RKO (cell line): ENCODE measurements around the gene NRSN2.
A peak's percentile ranks its signal among the peaks of the same experiment; 100 is the strongest.
"Not testable (repeated sequence)": the region's sequence is repeated elsewhere in the genome, so short reads cannot be mapped to it uniquely, and the experiment has no call there.

ENCODE experiments used
- DNase-seq: peaks from one replicate; pipeline ENCODE4 v3.0.0-alpha.2; 2016; ENCODE audit warnings: low spot score

Gene NRSN2

DNA sequence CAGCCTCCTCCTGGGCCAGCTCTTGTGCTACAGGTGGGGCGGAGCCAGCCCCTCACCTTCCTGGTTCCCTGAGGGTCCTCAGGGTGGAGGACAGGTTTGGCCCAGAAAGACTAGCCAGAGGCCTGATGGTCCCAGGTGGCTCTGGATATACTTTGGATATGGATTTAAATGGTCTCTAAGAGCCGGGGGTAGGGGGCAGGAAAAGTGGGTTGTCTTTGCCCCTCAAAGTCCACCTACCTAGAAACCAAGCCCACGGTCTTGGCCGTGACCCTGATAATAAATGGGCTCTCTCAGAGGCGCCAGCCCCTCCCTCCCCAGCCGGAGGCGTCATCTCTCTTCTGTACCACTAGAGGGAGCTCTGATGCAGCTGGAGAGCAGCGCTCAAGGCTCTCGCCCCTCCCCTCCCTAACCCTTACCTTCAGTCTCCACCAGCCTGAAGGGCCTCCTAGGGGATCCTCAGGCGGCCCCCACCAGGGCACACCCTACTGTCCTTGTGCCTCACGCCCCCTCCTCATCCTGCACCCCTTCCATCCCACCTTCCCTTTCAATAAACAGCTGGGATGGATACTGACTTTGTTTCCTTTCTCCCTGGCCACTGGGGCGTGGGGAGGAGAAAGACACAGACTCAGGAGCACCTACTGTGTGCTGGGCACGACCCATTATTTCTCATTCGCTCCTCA, 7.5 kb downstream of the NRSN2 start:
- peak; percentile 85 for DNase-seq

DNA sequence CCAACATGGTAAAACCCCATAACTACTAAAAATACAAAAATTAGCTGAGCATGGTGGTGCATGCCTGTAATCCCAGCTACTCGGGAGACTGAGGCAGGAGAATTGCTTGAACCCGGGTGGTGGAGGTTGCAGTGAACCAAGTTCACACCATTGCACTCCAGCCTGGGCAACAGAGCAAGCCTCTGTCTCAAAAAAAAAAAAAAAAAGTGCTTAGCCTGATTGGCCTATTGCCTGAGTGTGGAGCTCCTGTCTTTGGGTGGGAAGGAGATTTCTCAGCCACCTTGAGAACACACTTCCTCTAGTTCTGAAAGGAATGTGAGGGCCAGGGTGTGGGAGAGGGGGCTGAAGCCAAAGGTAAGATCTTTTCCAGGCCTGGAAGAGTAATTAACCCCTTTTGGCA, 9.2 kb downstream of the NRSN2 start:
- DNase-seq = not testable (repeated sequence)

DNA sequence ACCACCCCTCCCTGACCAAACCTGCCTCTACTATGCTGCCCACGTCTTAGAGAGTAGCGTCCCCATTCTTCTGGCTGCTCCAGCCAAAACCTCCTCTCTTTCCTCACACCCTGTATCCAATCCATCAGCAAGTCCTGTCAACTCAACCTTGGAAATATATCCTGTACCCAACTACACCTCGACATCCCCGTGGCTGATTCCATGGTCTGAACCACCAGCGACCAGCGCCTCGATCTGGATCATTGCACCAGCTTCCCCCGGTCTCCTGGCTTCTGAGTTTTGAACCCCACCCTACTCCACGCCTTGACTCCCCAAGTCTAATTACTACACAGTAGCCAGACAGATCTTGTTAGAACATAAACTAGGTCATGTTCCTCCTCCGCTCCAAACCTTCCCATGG, 9.8 kb downstream of the NRSN2 start:
- DNase-seq = no peak

DNA sequence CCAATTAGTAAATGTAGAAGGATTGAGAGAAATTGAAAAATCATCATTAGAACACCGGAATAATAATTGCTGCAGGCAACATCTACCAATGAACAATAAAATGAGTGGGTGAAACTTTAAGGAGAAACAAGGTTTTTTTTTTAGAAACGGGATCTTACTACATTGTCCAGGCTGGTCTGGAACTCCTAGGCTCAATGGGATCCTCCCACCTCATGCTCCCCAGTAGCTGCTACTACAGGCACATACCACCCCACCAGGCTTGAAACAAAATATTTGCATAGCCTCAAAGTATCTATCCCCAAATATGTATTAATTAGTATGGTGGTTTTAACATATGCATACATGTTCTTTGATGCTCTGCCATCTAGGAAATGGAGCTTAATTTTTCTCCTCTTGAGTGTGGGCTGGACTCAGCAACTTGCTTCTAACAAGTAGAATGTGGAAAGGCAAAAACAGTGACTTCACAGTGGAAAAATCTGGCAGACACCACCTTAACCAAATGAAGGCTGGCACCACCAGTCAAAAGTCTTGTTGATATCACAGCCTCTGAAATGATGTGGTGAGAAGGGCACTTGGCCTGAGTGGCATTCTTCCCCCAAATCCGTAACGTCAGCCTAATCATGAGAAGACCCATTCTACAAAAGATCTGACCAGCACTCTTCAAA, 12.1 kb downstream of the NRSN2 start:
- DNase-seq = no peak

DNA sequence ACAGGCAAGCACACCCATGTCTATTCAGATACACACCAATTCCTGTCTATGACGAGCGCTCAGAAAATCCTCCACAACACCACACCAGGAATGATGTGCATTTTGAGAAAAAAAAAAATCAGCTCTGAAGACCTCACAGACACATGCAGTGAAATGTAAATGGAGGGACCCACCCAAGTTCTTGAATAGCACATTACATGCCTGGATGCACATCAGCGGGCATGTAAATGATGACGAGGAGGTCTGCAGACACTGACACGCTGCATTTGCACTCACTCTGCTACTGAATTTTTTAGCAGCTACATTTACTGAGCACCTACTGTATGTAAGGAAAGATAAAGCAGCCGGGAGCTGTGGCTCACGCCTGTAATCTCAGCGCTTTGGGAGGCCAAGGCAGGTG, 14.7 kb downstream of the NRSN2 start:
- DNase-seq = no peak

DNA sequence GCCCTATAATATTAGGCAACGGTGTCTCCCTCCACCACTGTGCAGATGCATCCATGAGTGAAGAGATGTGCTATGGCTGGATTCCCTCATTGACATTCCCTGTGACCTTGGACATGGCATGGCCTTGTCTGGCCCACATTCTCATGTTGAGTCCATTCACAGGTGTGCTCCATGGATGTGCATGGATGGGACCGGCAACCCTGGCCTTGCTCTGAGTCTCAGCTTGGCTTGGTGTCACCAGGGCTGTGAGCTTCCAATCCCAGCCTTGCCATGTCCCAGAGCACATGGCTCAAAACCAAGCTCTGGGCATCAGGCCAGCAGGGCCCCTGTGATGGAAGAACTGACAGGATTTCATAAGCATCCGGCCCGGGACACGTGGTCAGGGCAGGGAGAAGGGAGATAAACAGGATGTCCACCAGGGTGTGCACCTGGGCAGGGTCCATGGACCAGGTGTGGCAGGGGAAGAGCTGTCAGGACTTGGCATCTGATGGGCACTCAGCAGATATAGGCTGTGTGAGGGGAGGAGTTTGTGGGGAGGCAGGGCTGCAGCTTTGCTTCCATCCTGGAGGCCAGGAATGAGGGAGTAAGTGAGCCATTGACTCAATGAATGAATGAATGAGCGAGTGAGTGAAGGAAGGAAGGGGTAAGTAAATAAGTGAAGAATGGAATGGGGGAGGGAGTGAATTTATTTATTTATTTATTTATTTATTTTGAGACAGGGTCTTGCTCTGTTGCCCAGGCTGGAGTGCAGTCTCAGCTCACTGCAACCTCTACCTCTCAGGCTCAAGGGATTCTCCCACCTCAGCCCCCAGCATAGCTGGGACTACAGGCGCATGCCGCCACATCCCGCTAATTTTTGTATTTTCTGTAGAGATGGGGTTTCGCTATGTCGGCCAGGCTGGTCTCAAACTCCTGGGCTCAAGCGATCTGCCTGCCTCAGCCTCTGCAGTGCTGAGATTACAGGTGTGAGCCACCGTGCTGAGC, 15.7 kb downstream of the NRSN2 start:
- peak; percentile 73 for DNase-seq

DNA sequence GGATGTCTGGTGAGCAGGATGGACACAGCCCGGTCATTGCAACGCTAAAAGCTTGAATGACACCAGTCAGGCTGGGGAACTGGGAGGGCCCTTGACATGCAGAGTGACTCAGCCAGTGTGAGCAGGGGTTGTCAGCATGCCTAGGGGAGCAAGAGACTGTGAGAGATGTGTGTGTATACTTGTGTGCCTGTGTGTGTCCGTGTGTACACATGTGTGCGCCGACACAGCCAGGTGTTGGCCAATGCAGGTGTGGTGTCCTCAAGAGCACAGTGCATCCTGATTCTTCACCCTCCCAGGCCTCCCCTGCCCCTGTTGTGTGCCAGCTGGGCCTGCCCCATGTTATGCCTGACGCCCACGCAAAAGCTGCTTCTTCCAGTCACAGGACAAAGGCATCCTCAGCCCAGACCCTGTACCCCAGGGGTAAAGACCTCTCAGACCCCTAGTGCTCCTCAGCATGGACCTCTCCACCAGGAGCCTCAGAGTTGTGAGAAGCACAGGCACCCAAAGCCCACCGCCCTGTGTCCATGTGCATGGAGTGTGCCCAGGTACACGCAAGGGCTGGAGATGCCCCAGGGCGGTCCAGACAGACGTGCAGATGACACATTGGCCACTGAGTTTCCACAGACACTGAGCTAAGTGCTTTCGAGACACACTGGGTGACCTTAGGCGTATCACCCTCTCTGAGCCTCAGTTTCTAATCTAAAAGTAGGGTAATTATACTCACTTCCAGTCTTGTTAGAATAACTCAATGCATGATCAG, 16.6 kb downstream of the NRSN2 start:
- peak; percentile 53 for DNase-seq

DNA sequence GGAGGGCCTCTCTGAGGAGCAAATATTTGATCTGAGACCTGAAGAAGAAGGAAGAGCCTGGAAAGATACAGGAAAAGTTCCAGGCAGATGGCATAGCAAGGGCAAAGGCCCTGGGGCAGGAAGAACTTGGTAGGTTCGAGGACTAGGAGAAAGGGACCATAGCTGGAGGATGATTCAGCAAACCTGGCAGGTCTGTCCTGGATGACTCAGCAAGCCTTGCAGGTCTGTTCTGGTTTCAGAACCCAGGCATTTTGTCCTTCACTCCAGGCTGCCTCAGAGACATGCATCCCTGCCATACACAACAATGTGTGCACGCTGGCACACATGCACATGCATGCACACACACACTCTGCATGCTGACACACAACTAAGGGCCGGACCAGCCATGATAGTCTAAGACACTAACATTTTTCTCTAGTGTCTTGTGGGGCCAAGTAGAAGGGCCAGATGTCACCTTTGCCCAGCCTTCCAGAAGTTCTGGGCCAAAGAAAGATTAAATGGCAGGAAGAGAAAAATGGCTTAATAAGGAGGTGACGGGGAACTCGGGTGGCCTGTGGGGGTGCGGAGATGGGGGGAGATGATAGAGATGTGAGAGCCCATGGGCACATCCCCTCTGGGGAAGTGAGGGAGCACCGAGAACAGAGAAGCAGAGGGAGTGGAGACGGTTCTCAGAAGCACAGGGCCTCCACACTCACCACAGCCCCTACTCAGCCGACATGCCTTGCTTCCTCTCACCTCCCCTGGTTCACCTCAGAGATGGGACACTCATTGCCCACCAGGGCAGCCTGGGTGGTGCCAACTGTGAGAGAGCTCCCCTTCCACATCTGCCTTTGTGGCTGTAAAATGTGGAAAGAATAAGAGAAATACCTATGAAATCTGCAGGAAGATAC, 18.2 kb downstream of the NRSN2 start:
- no peak for DNase-seq

DNA sequence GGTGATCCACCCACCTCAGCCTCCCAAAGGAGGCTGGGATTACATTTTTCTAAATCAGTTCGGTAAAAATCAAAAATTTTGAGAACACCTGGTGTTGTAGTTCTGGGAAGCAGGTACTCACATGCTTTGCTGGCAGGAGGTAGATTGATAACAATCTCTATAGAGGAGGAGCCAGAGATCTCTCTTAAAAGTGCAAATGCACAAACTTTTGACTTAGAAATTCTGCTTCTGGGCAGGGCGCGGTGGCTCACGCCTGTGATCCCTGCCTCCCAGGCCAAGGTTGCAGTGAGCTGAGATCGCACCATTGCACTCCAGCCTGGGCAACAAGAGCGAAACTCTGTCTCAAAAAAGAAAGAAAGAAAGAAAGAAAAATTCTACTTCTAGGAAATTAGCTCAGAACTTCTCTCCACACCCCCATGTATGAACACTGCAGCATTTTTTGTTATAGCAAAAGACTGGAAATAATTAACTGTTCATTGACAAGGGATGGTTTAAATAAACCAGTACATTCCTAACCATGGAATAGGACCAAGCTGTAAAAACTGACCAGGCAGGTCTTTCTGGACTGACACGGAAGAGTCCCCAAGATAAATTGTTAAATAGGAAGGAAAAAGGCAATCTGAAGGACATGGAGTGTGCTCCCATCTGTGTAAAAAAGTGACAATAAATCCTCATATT, 19.3 kb downstream of the NRSN2 start:
- DNase-seq = no peak

DNA sequence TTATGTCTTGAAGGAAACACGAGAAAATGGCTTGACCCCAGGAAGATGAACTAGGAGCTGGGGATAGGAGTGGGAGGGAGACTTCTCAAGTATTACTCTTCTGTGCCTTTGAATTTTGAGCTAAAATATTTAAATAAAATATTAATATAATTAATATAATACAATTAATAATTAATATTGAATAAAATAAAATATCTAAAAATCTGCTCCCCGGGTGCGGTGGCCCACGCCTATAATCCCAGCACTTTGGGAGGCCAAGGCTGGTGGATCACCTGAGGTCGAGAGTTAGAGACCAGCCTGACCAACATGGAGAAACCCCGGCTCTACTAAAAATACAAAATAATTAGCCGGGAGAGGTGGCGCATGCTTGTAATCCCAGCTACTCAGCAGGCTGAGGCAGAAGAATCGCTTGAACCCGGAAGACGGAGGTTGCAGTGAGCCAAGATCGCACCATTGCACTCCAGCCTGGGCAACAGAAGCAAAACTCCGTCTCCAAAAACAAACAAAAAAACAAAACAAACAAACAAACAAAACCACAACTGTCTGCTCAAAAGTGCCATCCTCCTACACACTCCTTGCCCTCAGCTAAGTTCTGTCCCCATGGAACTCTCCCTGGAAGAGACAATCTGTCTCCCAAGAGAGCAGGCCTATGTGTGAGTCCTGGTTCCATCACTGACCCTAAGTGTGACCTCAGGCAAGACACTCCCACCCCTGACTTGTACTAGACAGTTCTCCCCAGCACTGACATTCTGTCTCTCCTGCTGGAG, 20.0 kb downstream of the NRSN2 start:
- no peak for DNase-seq

DNA sequence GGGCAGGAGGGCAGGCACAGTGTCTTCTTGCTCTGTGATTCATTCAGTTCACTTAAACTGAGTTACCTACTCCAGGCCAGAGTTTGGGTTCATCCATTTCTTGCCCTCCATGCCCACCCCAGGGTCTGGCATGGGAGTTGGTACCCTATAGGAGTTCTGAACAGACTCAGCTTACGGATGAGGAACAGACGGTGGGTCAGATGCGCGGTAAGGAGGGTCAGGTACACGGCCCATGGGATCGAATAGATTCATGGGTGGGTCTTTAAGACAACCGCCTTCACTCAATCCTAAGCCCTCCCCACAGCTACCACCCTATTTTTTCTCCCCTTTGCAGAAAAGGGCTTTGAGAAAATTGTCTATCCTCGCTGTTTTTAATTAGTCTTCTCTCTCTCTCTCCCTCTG, 20.6 kb downstream of the NRSN2 start:
- no peak for DNase-seq

DNA sequence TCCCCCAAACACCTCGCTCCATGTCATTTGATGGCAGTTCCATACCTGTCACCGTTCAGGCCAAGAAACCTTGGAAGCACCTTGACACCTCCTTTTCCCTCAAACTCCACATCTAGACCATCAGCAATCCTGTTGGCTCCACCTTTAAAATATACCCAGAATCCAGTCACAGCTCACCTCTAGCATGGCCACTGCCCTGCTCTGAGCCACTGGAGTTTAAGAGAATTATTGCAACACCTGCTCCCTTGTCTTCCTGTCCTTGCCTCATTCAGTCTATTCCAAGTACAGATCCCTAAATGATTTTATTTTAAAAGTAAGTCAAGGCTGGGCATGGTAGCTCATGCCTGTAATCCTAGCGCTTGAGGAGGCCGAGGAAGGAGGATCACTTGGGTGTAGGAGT, 22.0 kb downstream of the NRSN2 start:
- DNase-seq = no peak

DNA sequence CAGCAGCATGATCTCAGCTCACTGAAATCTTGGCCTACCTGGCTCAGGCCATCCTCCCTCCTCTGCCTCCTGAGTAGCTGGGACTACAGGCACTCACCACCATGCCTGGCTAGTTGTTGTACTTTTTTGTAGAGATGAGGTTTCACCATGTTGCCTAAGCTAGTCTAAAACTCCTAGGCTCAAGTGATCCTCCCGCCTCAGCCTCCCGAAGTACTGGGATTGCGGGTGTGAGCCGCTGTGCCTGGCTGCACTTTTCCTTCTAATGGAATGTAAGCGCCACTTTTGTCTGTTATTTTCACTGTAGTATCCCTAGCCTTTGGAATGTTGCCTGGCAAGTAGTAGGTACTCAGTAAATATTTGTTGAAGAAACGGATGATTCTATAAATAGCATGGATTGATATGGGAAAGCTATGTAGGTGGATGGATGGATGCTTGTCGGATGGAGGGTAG, 23.3 kb downstream of the NRSN2 start:
- no peak for DNase-seq

DNA sequence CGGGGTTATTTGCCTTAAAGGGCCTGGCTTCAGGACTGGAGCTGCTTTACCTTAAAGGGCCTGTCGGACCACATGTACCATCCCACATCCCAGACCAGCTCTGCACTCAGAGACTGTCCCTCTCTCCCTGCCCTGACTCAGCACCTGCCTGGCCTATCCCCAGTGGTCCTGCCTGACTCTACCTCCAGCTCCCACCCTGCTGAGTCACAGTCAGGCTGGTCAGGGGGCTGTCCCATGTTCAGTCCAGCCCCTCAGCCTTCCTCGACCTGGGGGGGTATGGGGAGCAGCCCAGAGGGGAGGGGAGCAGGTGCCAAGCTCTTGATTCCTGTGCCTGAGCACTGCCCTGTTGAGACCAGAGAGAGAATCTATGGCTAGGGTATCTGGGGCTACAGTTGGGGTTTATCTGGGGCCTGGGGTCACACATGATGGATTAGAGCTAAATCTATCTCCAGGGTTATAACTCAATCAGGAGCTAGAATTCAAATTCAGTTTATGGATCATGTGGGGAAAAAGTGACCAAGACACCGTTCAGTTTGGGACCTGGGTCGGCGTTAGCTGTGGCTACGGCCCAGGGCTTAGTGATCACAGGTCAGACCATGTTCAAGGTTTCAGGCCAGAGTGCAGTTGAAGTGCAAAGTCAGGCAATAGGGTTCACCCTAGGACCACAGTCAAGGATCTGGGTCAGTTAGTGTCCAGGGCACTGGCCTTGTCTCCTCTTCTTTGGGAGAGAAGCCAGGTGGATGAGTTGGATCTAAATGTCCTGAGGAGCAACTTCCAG, 24.3 kb downstream of the NRSN2 start:
- no peak for DNase-seq

DNA sequence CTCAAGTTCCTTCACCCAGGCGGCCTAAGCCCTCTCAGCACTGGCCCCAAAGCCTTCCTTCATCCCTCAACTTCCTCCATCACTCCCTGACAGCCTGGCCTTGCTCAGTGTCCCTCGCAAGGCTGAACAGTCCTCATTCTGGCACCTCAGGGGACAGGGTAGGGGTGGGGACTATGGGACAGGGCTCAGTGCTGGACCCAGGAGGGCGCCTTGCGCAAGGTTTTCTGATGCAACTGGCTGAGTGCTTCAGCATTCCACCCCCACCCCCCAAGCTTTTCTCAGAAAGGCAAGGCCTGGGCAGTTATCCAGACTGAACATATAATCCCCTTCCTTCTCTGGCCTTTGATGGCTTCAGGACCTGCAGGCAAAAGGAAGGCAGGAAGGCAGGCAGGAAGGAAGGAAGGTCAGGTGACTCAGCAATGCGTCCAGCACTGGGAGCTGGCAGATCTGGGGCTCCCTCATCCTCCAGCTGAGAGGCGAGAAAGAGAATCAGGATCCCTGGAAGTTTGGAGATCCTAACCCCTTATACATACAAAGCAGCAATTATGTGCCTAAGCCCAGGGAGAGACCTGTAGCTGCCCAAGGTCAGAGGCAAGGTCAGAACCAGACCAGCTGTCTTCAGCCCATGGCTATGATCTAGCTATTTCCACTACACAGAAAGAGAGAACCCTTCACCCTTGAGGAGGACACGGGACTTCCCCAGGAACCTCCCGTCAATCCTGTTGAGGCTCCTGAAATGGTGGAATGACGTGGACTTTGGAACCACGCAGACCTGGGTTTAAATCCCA, 25.0 kb downstream of the NRSN2 start:
- DNase-seq = peak; percentile 44

DNA sequence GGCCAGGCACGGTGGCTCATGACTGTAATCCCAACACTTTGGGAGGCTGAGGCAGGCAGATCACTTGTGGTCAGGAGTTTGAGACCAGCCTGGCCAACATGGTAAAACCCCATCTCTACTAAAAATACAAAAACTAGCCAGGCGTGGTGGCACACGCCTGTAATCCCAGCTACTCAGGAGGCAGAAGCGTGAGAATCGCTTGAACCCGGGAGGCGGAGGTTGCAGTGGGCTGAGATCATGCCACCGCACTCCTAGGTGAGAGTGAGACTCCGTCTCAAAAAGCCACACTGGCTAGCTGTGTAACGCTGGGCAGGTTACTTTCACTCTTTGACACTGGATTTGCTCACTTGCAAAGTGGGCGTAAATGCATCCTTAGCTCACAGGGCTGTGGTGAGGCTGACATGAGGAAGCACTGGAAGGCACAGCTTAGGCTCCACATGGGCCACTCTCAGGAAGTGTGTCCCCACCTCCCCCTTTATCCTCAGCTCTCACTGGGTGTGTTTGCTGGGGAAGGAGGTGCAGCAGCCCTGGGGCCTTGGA, 25.7 kb downstream of the NRSN2 start:
- DNase-seq = not testable (repeated sequence)

DNA sequence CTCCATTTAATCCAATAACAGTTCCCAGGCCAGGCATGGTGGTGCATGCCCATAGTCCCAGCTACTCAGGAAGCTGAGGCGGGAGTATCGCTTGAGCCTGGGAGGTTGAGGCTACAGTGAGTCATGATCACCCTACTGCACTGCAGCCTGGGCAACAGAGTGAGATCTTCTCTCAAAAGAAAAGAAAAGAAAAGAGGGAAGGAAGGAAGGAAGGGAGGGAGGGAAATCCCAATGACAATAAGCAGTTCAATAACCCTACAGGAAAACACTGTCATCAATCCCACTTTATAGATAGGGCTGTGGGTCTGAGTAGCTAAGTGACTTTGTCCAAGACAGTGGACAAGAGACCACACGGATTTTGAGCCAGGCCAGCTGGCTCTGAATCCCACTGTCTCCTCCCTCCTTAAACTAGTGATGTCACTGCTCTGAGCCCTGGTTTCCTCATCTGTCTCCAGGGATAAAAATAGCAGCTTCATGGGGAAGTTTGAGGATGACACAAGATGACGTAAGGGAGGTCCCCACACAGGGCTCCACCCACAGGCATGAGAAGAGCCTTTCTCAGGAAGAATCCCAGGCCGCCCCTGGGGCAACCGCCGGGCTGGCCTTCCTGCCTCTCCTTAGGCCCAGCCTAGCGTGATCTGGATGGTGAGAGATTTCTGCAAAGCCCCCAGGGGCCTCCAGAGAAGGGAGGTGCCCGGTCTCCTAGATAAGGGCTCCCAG, 26.4 kb downstream of the NRSN2 start:
- DNase-seq = peak; percentile 92
